Astrocyte of the spinal cord (primary cell): ENCODE results near the gene TTLL5.

Experiments used
- DNase-seq: peaks from one replicate; pipeline ENCODE4 v3.0.0; 2011; ENCODE audit warnings: low read depth, low spot score
- H3K4me3 ChIP-seq: 2 replicates; pipeline ENCODE4 v1.5.1; 2011; ENCODE audit warnings: low read depth, mild to moderate bottlenecking, low read length, moderate library complexity
- in situ Hi-C: cut with HindIII; loops from 2 replicates; pipeline ENCODE4 v1.10.0; 2017; ENCODE audit warnings: low sequenced_read_pairs
- TF ChIP-seq, protein P1 (sequence below): IDR thresholded peaks from 2 replicates; pipeline ENCODE4 v1.5.1; 2012; ENCODE audit warnings: low read depth, mild to moderate bottlenecking, low read length, inconsistent platforms

The TTLL5 gene

DNA sequence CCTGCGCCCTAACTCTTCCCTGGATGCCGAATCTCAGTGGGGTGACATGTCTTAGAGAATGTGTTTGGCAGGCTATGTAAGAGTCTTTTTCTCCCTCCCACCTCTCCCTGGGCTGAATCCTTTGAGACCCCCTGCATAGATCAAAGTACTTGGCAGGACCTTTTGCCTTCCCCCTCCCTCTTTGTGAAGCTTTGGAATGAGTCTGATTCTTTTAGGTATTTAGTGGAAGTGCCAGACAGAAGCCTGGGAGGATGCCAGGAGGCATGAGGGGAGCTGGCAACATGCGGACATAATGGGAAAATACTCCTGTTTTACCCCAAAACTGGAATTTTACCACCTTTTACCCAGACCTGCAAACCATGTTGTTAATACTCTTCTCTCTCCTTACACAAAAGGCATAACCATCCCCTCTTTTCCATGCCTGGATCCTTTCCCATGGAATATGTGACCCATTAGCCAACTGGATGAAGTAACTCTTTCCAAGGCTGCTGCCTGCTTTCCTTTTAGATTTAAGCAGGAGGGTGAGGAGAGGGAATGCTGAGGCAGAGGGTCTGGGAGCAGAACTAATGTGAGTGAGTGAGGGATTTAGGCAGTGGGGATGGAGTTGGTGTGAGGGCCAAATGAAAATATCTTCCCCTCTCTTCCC lies 41.7 kb downstream of the TTLL5 start:
- peak; percentile 62 for DNase-seq
- H3K4me3 ChIP-seq, result no peak overlapping the region
- in situ Hi-C loops, result loop anchor here (25.0 kb wide), 1 partner anchor 135 kb away; no protein-coding TSS in a partner anchor
- TF ChIP-seq, protein P1, sequence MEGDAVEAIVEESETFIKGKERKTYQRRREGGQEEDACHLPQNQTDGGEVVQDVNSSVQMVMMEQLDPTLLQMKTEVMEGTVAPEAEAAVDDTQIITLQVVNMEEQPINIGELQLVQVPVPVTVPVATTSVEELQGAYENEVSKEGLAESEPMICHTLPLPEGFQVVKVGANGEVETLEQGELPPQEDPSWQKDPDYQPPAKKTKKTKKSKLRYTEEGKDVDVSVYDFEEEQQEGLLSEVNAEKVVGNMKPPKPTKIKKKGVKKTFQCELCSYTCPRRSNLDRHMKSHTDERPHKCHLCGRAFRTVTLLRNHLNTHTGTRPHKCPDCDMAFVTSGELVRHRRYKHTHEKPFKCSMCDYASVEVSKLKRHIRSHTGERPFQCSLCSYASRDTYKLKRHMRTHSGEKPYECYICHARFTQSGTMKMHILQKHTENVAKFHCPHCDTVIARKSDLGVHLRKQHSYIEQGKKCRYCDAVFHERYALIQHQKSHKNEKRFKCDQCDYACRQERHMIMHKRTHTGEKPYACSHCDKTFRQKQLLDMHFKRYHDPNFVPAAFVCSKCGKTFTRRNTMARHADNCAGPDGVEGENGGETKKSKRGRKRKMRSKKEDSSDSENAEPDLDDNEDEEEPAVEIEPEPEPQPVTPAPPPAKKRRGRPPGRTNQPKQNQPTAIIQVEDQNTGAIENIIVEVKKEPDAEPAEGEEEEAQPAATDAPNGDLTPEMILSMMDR, result no peak

DNA sequence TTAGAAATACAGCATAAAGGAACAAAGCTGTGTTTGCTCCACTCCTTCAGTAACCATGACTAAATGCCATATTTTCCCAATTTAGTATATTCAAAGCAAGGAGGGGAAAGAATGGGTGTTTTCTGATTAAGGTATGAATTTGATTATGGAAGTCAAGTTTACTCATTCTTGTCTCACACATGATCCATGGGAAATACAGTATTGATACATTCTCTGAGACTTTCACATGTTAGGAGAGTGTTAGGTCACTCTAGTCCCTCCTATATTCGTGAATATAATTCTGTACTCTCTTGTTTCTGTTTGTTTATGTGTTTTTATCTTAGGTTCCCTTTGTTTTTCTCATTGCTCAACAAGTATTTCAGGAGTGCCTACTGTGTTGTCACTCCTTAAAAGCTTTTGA lies 42.4 kb downstream of the TTLL5 start:
- no peak overlapping the region for H3K4me3 ChIP-seq
- TF ChIP-seq, protein P1, result no peak
- in situ Hi-C loops, result loop anchor here (25.0 kb wide), 1 partner anchor 134 kb away; no protein-coding TSS in a partner anchor
- DNase-seq, result no peak

DNA sequence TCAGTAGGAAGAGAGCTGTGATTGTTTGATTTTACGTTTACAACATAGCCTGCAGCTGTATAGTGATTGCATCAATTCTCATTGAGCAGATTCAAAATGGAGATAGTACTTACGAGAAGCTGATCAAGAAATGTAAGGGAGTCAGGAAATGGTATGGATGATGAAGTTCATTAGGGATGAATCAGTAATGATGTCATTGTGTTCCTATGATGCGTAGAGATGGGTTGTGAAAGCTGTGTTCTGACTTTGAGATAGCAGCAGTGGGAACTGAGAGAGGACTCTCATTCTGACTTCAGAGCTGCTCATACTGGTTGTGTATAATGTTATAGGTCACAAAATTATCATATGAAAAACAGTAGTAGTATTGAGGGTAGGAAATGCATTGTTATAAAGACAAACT lies 44.0 kb downstream of the TTLL5 start:
- no peak for DNase-seq
- in situ Hi-C loops, result loop anchor here (25.0 kb wide), 1 partner anchor 132 kb away; no protein-coding TSS in a partner anchor
- TF ChIP-seq, protein P1, result no peak

DNA sequence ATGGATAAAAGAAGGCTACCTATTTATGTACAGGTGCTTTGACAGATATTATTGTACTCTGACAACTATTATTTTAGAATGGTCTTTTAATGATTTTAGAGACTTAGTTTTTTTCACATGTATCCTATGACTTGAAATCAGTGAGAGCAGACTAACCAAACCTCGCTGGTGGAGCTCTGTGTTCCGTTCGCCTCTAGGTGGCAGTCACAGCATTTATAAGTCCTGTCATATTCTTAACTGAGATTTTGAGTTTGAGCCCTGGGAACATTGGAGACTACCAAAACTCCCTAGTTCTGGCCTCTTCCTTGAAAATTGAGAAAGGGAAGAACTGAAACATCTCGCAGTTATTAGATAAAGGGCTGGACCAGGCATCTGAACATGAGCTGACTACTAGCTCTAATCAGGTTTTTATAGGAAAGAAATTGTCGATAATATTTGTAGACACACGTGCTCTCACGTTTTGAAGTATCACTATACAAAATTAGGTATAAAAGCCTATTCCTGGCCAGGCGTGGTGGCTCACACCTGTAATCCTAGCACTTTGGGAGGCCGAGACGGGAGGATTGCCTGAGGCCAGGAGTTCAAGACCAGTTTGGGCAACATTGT lies 48.3 kb downstream of the TTLL5 start:
- DNase-seq, result peak; percentile 89
- no peak overlapping the region for H3K4me3 ChIP-seq
- in situ Hi-C loops, result loop anchor here (25.0 kb wide), 1 partner anchor 128 kb away; no protein-coding TSS in a partner anchor
- TF ChIP-seq, protein P1, result peak; percentile 81

More for the DNA sequence above, 44.0 kb downstream of the TTLL5 start:
- no peak overlapping the region for H3K4me3 ChIP-seq

DNA sequence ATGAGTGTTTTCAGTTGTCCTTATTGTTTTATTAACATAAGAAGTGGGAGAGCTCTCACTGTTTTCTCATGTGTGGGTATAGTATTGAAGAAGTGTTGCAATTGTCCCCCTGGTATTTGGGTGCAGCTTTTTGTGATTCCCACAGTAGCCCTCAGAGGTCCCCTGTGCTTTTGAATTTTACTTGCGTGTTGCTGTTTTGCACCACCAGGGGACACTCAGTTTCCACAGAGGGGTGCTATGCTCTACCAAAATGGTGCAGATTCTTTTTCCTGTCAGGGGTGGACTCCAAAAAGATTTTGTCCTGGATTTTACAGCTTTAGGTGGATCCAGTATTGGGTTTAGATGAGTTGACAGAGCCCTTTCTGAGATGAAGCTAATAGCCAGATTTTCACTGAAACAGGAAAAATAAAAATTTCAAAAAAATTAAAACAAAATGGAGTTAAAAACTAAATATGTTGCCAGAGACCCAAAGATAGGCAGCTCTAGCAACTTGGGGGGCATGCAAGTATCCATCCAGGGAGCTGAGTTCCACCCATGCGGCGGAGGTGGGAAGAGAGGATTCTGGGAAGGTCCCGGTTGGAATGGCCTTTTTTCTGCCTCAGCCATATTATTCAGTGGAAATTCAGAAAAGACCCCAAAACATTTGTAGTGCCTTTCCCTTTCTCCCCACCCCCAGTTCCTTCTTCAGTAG lies 50.2 kb downstream of the TTLL5 start:
- H3K4me3 ChIP-seq, result no peak overlapping the region
- in situ Hi-C loops, result loop anchor here (25.0 kb wide), 1 partner anchor 126 kb away; no protein-coding TSS in a partner anchor
- TF ChIP-seq, protein P1, result peak; percentile 94
- peak; percentile 77 for DNase-seq

DNA sequence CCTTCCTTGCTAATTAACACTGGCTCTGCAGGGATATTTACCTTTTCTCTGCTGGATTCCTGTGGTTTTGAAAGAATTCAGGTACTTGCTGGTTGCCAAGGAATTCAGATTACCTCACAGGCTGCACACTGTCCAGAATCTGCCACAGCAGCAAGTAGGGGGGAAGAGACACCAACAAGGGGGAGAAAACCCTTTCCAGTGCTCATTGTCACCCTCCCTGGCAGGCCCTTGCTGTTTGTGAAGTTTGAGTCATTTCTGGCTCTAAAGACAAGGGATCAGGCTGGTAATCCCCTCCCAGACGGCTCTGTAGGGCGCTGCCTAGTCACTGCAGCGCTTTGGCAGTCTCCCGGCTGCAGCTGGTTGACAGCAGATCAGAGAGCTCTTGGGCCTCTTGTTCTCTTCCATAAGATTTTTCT lies 50.8 kb downstream of the TTLL5 start:
- DNase-seq, result peak; percentile 93
- TF ChIP-seq, protein P1, result no peak
- H3K4me3 ChIP-seq, result no peak overlapping the region
- in situ Hi-C loops, result loop anchor here (25.0 kb wide), 1 partner anchor 125 kb away; no protein-coding TSS in a partner anchor
